Neuronal stem cell (in vitro differentiated cells): ENCODE measurements around the gene TADA3.

ENCODE experiments used
- DNase-seq: peaks from one replicate; pipeline ENCODE4 v3.0.0-alpha.2; 2013; ENCODE audit warnings: low spot score
- H2AFZ ChIP-seq: one replicate; pipeline ENCODE4 v1.6.1; 2013; ENCODE audit warnings: mild to moderate bottlenecking, low read length, inconsistent platforms
- H2AK5ac ChIP-seq: 2 replicates; pipeline ENCODE4 v1.6.1; 2013; ENCODE audit warnings: low read depth, mild to moderate bottlenecking, inconsistent platforms, low read length, moderate library complexity, mixed read lengths
- H2BK120ac ChIP-seq: 2 replicates; pipeline ENCODE4 v1.6.1; 2013; ENCODE audit warnings: low read depth, mild to moderate bottlenecking, inconsistent platforms, low read length, moderate library complexity, mixed read lengths
- H2BK12ac ChIP-seq: one replicate; pipeline ENCODE4 v1.6.1; 2013; ENCODE audit warnings: low read length, inconsistent platforms
- H2BK15ac ChIP-seq: 2 replicates; pipeline ENCODE4 v1.6.1; 2013; ENCODE audit warnings: mild to moderate bottlenecking, low read length, inconsistent platforms, mixed read lengths
- H2BK5ac ChIP-seq: one replicate; pipeline ENCODE4 v1.6.1; 2013; ENCODE audit warnings: inconsistent platforms, mild to moderate bottlenecking, low read length, moderate library complexity
- H3K14ac ChIP-seq: one replicate; pipeline ENCODE4 v1.6.1; 2013; ENCODE audit warnings: low read length, inconsistent platforms
- H3K18ac ChIP-seq: 2 replicates; pipeline ENCODE4 v1.6.1; 2013; ENCODE audit warnings: low read length, inconsistent platforms
- H3K23ac ChIP-seq: 2 replicates; pipeline ENCODE4 v1.6.1; 2013; ENCODE audit warnings: low read depth, mild to moderate bottlenecking, mixed read lengths, low read length, inconsistent platforms; ENCODE audit not compliant: poor library complexity
- H3K27ac ChIP-seq: replicated peaks from 3 replicates; pipeline ENCODE4 v1.5.1; 2013; ENCODE audit warnings: low read length, inconsistent platforms
- H3K27me3 ChIP-seq, 3 experiments: 2 replicates each; pipeline ENCODE4 v1.6.1; 2013; ENCODE audit warnings: low read length in 3 of 3, mild to moderate bottlenecking in 2 of 3, inconsistent platforms in 1 of 3, low read depth in 1 of 3, mixed read lengths in 1 of 3, moderate library complexity in 1 of 3; ENCODE audit not compliant: control insufficient read depth in 3 of 3, insufficient read depth in 3 of 3
- H3K36me3 ChIP-seq, 2 donors: replicated peaks in 1 of 2; 2 replicates each; pipeline ENCODE4 v1.6.1; 2013; ENCODE audit warnings: low read length in 2 of 2; ENCODE audit not compliant: control insufficient read depth in 2 of 2, insufficient read depth in 2 of 2
- H3K4ac ChIP-seq: 2 replicates; pipeline ENCODE4 v1.6.1; 2013; ENCODE audit warnings: inconsistent platforms, mild to moderate bottlenecking, low read length, moderate library complexity
- H3K4me1 ChIP-seq, 2 donors: 1 replicate in 1 of 2; 2 replicates in 1 of 2; pipeline ENCODE4 v1.6.1; 2013; ENCODE audit warnings: low read length in 2 of 2, low read depth in 1 of 2; ENCODE audit not compliant: control insufficient read depth in 2 of 2, insufficient read depth in 1 of 2
- H3K4me2 ChIP-seq: one replicate; pipeline ENCODE4 v1.6.1; 2013; ENCODE audit warnings: mild to moderate bottlenecking, low read length, inconsistent platforms; ENCODE audit not compliant: insufficient read depth, poor library complexity, severe bottlenecking
- H3K4me3 ChIP-seq, 2 donors: 2 replicates each; pipeline ENCODE4 v1.5.1; 2013; ENCODE audit warnings: low read length in 2 of 2, mild to moderate bottlenecking in 2 of 2, inconsistent platforms in 1 of 2, moderate library complexity in 1 of 2
- H3K79me1 ChIP-seq: one replicate; pipeline ENCODE4 v1.6.1; 2013; ENCODE audit warnings: low read depth, mild to moderate bottlenecking, inconsistent platforms, low read length, moderate library complexity
- H3K9ac ChIP-seq: one replicate; pipeline ENCODE4 v1.6.1; 2013; ENCODE audit warnings: mild to moderate bottlenecking, low read depth, low read length, inconsistent platforms; ENCODE audit not compliant: poor library complexity
- H3K9me3 ChIP-seq, 2 donors: replicated peaks in 1 of 2; 2 replicates each; pipeline versions ENCODE3 to v1.6.1; 2013; ENCODE audit warnings: low read length in 2 of 2, mild to moderate bottlenecking in 2 of 2, inconsistent platforms in 1 of 2, low read depth in 1 of 2, mixed read lengths in 1 of 2, moderate library complexity in 1 of 2; ENCODE audit not compliant: control insufficient read depth in 2 of 2, insufficient read depth in 1 of 2
- H4K8ac ChIP-seq: one replicate; pipeline ENCODE4 v1.6.1; 2013; ENCODE audit warnings: low read depth, mild to moderate bottlenecking, inconsistent platforms, low read length, moderate library complexity
- H4K91ac ChIP-seq: one replicate; pipeline ENCODE4 v1.6.1; 2013; ENCODE audit warnings: low read length, low read depth, mild to moderate bottlenecking, inconsistent platforms; ENCODE audit not compliant: poor library complexity
- WGBS, 2 donors: extraction: QIAGEN DNeasy Blood & Tissue Kit; methylation state at CpG; one replicate each; pipeline ENCODE4 v1.1.7; 2013; ENCODE audit warnings: missing lambda C conversion rate in 2 of 2, mixed read lengths in 1 of 2; ENCODE audit not compliant: insufficient read length in 2 of 2, insufficient replicate concordance in 1 of 2; ENCODE audit errors: extremely low coverage in 2 of 2; 5-methylcytosine and 5-hydroxymethylcytosine counted together

TADA3 gene

GRCh38 chr3:9765865-9766264, 26.4 kb downstream of the TADA3 start:
- H3K4me2 ChIP-seq: no peak overlapping the region
- no peak overlapping the region for H3K27ac ChIP-seq
- no peak overlapping the region for H4K91ac ChIP-seq
- no peak overlapping the region for H2BK120ac ChIP-seq
- peaks cover 0 to 3% of the 10 kb centered on the region in 2 donors for H3K9me3 ChIP-seq
- no peak for DNase-seq
- no peak overlapping the region for H4K8ac ChIP-seq
- no peak overlapping the region for H2AK5ac ChIP-seq
- H3K23ac ChIP-seq: peak overlapping the region; percentile 56
- H2BK5ac ChIP-seq: no peak overlapping the region
- no peak overlapping the region for H3K4me3 ChIP-seq
- peaks cover 4% of the 10 kb centered on the region for H3K79me1 ChIP-seq
- H2BK15ac ChIP-seq: no peak overlapping the region
- H3K4ac ChIP-seq: no peak overlapping the region
- H3K27me3 ChIP-seq: no peaks in the 10 kb centered on the region
- H2BK12ac ChIP-seq: no peak overlapping the region
- peaks cover 0 to 13% of the 10 kb centered on the region in 2 donors for H3K4me1 ChIP-seq
- WGBS, 2 donors: no CpG with 5 or more reads among the region's 4 CpGs
- no peak overlapping the region for H3K14ac ChIP-seq
- peaks cover 13 to 42% of the 10 kb centered on the region in 2 donors for H3K36me3 ChIP-seq
- no peak overlapping the region for H3K9ac ChIP-seq
- no peak overlapping the region for H2AFZ ChIP-seq
- no peak overlapping the region for H3K18ac ChIP-seq

GRCh38 chr3:9762871-9763270, 29.4 kb downstream of the TADA3 start:
- DNase-seq: no peak
- H3K27ac ChIP-seq: no peak overlapping the region
- H2BK15ac ChIP-seq: no peak overlapping the region
- no peak overlapping the region for H3K4me3 ChIP-seq
- peaks cover 0 to 3% of the 10 kb centered on the region in 2 donors for H3K9me3 ChIP-seq
- H2BK120ac ChIP-seq: no peak overlapping the region
- no peak overlapping the region for H3K23ac ChIP-seq
- no CpG with 5 or more reads among the region's 8 CpGs for WGBS, 2 donors
- H3K9ac ChIP-seq: no peak overlapping the region
- no peak overlapping the region for H2BK12ac ChIP-seq
- no peak overlapping the region for H3K4me2 ChIP-seq
- no peak overlapping the region for H3K18ac ChIP-seq
- peaks cover 0 to 3% of the 10 kb centered on the region in 2 donors for H3K4me1 ChIP-seq
- H4K91ac ChIP-seq: no peak overlapping the region
- no peak overlapping the region for H3K4ac ChIP-seq
- H3K27me3 ChIP-seq: no peaks in the 10 kb centered on the region
- H2BK5ac ChIP-seq: no peak overlapping the region
- H2AFZ ChIP-seq: no peak overlapping the region
- no peak overlapping the region for H2AK5ac ChIP-seq
- H3K14ac ChIP-seq: no peak overlapping the region
- H3K79me1 ChIP-seq: no peaks in the 10 kb centered on the region
- no peak overlapping the region for H4K8ac ChIP-seq
- peaks cover 29 to 68% of the 10 kb centered on the region in 2 donors for H3K36me3 ChIP-seq

GRCh38 chr3:9761919-9762318, 30.4 kb downstream of the TADA3 start:
- peaks cover 0 to 3% of the 10 kb centered on the region in 2 donors for H3K9me3 ChIP-seq
- H3K79me1 ChIP-seq: peaks cover 2% of the 10 kb centered on the region
- no peak overlapping the region for H3K14ac ChIP-seq
- H4K8ac ChIP-seq: no peak overlapping the region
- no peaks in the 10 kb centered on the region for H3K27me3 ChIP-seq
- no peak overlapping the region for H2BK120ac ChIP-seq
- no peak overlapping the region for H3K18ac ChIP-seq
- no peak overlapping the region for H2AFZ ChIP-seq
- H2BK12ac ChIP-seq: no peak overlapping the region
- H2BK15ac ChIP-seq: no peak overlapping the region
- H3K36me3 ChIP-seq: peaks cover 34 to 72% of the 10 kb centered on the region in 2 donors
- H3K27ac ChIP-seq: no peak overlapping the region
- no peak for DNase-seq
- H3K4ac ChIP-seq: no peak overlapping the region
- no peak overlapping the region for H3K4me3 ChIP-seq
- H2BK5ac ChIP-seq: no peak overlapping the region
- no peak overlapping the region for H3K9ac ChIP-seq
- no CpG with 5 or more reads among the region's 5 CpGs for WGBS, 2 donors
- peaks cover 0 to 3% of the 10 kb centered on the region in 2 donors for H3K4me1 ChIP-seq
- no peak overlapping the region for H2AK5ac ChIP-seq
- no peak overlapping the region for H3K4me2 ChIP-seq
- no peak overlapping the region for H4K91ac ChIP-seq
- H3K23ac ChIP-seq: no peak overlapping the region

GRCh38 chr3:9760779-9761505, 31.3 kb downstream of the TADA3 start:
- peaks cover 0 to 2% of the 10 kb centered on the region in 2 donors for H3K4me1 ChIP-seq
- peaks cover 0 to 3% of the 10 kb centered on the region in 2 donors for H3K9me3 ChIP-seq
- no peak overlapping the region for H2BK120ac ChIP-seq
- H2BK5ac ChIP-seq: no peak overlapping the region
- no peak overlapping the region for H3K4me3 ChIP-seq
- H3K27ac ChIP-seq: no peak overlapping the region
- H4K8ac ChIP-seq: no peak overlapping the region
- peaks cover 5% of the 10 kb centered on the region for H3K79me1 ChIP-seq
- no peak overlapping the region for H2BK12ac ChIP-seq
- no peak overlapping the region for H3K4ac ChIP-seq
- H2BK15ac ChIP-seq: no peak overlapping the region
- DNase-seq: no peak
- H3K4me2 ChIP-seq: no peak overlapping the region
- H3K36me3 ChIP-seq: peaks cover 39 to 80% of the 10 kb centered on the region in 2 donors
- no peak overlapping the region for H4K91ac ChIP-seq
- H3K27me3 ChIP-seq: no peaks in the 10 kb centered on the region
- WGBS, 2 donors: no CpG with 5 or more reads among the region's 10 CpGs
- no peak overlapping the region for H2AFZ ChIP-seq
- H3K14ac ChIP-seq: no peak overlapping the region
- H3K23ac ChIP-seq: no peak overlapping the region
- no peak overlapping the region for H2AK5ac ChIP-seq
- no peak overlapping the region for H3K18ac ChIP-seq
- H3K9ac ChIP-seq: no peak overlapping the region
